Testis (tissue), 3 donors: Measurements from ENCODE around the gene MLC1. TPM values are rescaled to one million over a fixed set of nuclear protein-coding genes. Genes with fewer than 3 reads are reported as not detected.

Experiments used
- DNase-seq: peaks from one replicate; pipeline ENCODE4 v3.0.0-alpha.2; 2019
- H3K27ac ChIP-seq, 2 donors: fragments of 200-600 bp; sonication (generic); one replicate each; pipeline ENCODE4 v1.5.1; 2019
- H3K27me3 ChIP-seq: fragments of 200-600 bp; sonication (generic); one replicate; pipeline ENCODE4 v1.5.1; 2019
- H3K36me3 ChIP-seq: fragments of 200-600 bp; sonication (generic); one replicate; pipeline ENCODE4 v1.5.1; 2017; ENCODE audit warnings: low read depth; ENCODE audit errors: missing control alignments
- H3K4me1 ChIP-seq: fragments of 200-600 bp; sonication (generic); one replicate; pipeline ENCODE4 v1.5.1; 2019
- H3K4me3 ChIP-seq, 2 donors: fragments of 200-600 bp; sonication (generic); one replicate each; pipeline ENCODE4 v1.5.1; 2017 to 2019
- H3K9me3 ChIP-seq: fragments of 200-600 bp; sonication (generic); one replicate; pipeline ENCODE4 v1.5.1; 2017
- POLR2A ChIP-seq: fragments of 450-650 bp; IDR thresholded peaks from one replicate; pipeline ENCODE4 v1.6.1; 2017; ENCODE audit warnings: antibody characterized with exemption, mild to moderate bottlenecking, moderate library complexity
- WGBS, 2 donors: methylation state at CpG; one replicate each; pipeline ENCODE4 v1.1.5; 2018; 5-methylcytosine and 5-hydroxymethylcytosine counted together
- intact Hi-C: fragments of 100-400 bp; cut with DNase I; formaldehyde crosslinking; loops from one replicate; pipeline ENCODE4 v1.15.1; 2023; ENCODE audit warnings: low total_unique reads
- polyA plus RNA-seq: library from polyadenylated mRNA; stranded (reverse); fragments of 350-450 nt; fragmentation: Illumina TruSeq; extraction: RNeasy Lipid Tissue Mini Kit (QIAGEN cat#74804); gene quantifications from one replicate; pipeline ENCODE4 v1.2.3, GENCODE V29; 2014; ENCODE audit warnings: low read depth, low replicate concordance; ENCODE audit not compliant: insufficient read depth
- total RNA-seq, 2 donors: library from RNA; depleted of rRNA; stranded (reverse); fragments of >200 nt; gene quantifications; one replicate each; pipeline ENCODE4 v1.2.3, GENCODE V29; 2016
- TF ChIP-seq, protein P1 (sequence below), 3 experiments: fragments of 450-650 bp in 2 of 3; fragments of 200-600 bp in 1 of 3; sonication (generic) in 1 of 3; IDR thresholded peaks; one replicate each; pipeline ENCODE4 v1.5.1; 2016 to 2019; ENCODE audit warnings: antibody characterized with exemption in 3 of 3, mild to moderate bottlenecking in 2 of 3, moderate library complexity in 1 of 3

The MLC1 gene
- total and polyA plus RNA-seq, 3 donors from 2014 or later = 1.3 to 1.5 (median 1.3) TPM

- Histone ChIP-seq H3K4me1 (no peaks in the 10 kb centered on the region), H3K4me3 (no peak overlapping the region), H3K27me3 (no peaks in the 10 kb centered on the region), H3K36me3 (no peaks in the 10 kb centered on the region), H3K9me3 (no peaks in the 10 kb centered on the region), H3K27ac (no peak overlapping the region)
- WGBS, 2 donors = 89 to 92% methylated on average over 16 to 27 of the region's 27 CpGs
- DNase-seq = no peak
- TF ChIP-seq POLR2A = no peak
- TF ChIP-seq, protein P1, sequence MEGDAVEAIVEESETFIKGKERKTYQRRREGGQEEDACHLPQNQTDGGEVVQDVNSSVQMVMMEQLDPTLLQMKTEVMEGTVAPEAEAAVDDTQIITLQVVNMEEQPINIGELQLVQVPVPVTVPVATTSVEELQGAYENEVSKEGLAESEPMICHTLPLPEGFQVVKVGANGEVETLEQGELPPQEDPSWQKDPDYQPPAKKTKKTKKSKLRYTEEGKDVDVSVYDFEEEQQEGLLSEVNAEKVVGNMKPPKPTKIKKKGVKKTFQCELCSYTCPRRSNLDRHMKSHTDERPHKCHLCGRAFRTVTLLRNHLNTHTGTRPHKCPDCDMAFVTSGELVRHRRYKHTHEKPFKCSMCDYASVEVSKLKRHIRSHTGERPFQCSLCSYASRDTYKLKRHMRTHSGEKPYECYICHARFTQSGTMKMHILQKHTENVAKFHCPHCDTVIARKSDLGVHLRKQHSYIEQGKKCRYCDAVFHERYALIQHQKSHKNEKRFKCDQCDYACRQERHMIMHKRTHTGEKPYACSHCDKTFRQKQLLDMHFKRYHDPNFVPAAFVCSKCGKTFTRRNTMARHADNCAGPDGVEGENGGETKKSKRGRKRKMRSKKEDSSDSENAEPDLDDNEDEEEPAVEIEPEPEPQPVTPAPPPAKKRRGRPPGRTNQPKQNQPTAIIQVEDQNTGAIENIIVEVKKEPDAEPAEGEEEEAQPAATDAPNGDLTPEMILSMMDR (IDR thresholded peaks at IDR 0.05) = no peak
- intact Hi-C loops = no loop called here
These were observed 3.6 kb downstream of the MLC1 start for GRCh38 chr22:50081426-50082196.

DNA sequence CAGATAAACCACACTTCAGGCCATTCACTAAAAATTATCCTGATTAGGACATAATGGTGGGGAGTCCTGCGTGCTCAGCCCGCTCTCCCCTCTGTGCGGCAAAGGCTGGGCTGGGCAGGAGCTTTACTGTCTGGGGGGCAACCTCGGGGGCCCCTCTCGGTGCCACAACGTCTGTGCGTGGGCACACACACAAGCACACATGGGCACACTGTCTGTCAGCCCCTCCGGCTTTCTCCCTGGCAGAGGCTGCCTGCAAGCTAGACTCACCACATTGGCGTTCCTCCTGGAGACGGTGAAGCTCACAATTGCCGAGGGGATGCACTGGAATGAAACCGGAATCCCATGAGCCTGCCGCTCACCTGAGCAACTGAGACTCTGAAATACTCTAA, 5.2 kb downstream of the MLC1 start:
- H3K27me3 ChIP-seq = no peaks in the 10 kb centered on the region
- no peak overlapping the region for H3K4me3 ChIP-seq
- H3K9me3 ChIP-seq = no peaks in the 10 kb centered on the region
- no peak for DNase-seq
- 80 to 82% methylated on average over 8 to 13 of the region's 13 CpGs for WGBS, 2 donors
- TF ChIP-seq, protein P1 (IDR thresholded peaks at IDR 0.05) = no peak
- TF ChIP-seq POLR2A = no peak
- intact Hi-C loops = no loop called here
- no peaks in the 10 kb centered on the region for H3K36me3 ChIP-seq
- H3K4me1 ChIP-seq = no peaks in the 10 kb centered on the region
- H3K27ac ChIP-seq = no peak overlapping the region

DNA sequence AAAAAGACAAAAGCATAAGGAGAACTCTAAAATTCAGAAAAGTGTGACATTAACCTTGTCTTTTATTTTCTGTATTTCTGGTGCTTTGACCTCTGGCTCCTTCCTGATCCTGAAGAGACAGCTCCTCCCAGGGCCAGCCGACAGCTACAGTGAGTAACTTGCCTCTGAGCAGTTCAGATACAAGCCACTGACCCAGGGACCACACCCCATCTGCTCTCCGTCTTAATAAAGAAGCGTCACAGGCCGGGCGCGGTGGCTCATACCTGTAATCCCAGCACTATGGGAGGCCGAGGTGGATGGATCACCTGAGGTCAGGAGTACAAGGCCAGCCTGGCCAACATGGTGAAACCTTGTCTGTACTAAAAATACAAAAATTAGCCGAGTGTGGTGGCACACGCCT, 6.5 kb downstream of the MLC1 start:
- Histone ChIP-seq H3K36me3 (no peaks in the 10 kb centered on the region), H3K9me3 (no peaks in the 10 kb centered on the region), H3K4me1 (no peaks in the 10 kb centered on the region), H3K4me3 (no peak overlapping the region), H3K27me3 (no peaks in the 10 kb centered on the region), H3K27ac (no peak overlapping the region)
- intact Hi-C loops = no loop called here
- TF ChIP-seq, protein P1 (IDR thresholded peaks at IDR 0.05) = no peak
- no peak for TF ChIP-seq POLR2A
- WGBS, 2 donors = 89% methylated on average over 9 of the region's 9 CpGs
- DNase-seq = no peak

DNA sequence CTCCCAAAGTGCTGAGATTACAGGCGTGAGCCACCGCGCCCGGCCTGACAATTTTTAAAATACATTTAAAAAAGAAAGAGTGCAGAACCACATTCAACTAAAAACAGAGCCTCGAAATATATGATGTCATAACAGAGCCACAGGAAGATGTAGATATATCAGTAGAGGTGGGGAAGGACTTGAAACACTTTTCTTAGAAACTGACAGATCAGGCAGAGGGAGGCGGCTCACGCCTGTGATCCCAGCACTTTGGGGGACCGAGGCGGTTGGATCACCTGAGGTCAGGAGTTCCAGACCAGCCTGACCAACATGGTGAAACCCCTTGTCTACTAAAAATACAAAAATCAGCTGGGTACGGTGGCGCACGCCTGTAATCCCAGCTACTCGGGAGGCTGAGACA, 7.0 kb downstream of the MLC1 start:
- intact Hi-C loops = no loop called here
- WGBS, 2 donors = 90 to 95% methylated on average over 13 of the region's 13 CpGs
- no peaks in the 10 kb centered on the region for H3K36me3 ChIP-seq
- TF ChIP-seq, protein P1 (IDR thresholded peaks at IDR 0.05) = no peak
- no peak for TF ChIP-seq POLR2A
- no peaks in the 10 kb centered on the region for H3K9me3 ChIP-seq
- no peaks in the 10 kb centered on the region for H3K27me3 ChIP-seq
- H3K27ac ChIP-seq = no peak overlapping the region
- H3K4me3 ChIP-seq = no peak overlapping the region
- no peaks in the 10 kb centered on the region for H3K4me1 ChIP-seq
- no peak for DNase-seq
